HG02798 (cell line): ENCODE measurements around the gene SSB.
"Not testable (repeated sequence)": the region's sequence is repeated elsewhere in the genome, so short reads cannot be mapped to it uniquely, and the experiment has no call there.

Source experiments
- ATAC-seq: cut with Tn5 transposase; IDR thresholded peaks from one replicate; pipeline ENCODE4 v1.9.1; 2021; ENCODE audit warnings: mild to moderate bottlenecking; ENCODE audit not compliant: unreplicated experiment, poor library complexity

The SSB gene

DNA sequence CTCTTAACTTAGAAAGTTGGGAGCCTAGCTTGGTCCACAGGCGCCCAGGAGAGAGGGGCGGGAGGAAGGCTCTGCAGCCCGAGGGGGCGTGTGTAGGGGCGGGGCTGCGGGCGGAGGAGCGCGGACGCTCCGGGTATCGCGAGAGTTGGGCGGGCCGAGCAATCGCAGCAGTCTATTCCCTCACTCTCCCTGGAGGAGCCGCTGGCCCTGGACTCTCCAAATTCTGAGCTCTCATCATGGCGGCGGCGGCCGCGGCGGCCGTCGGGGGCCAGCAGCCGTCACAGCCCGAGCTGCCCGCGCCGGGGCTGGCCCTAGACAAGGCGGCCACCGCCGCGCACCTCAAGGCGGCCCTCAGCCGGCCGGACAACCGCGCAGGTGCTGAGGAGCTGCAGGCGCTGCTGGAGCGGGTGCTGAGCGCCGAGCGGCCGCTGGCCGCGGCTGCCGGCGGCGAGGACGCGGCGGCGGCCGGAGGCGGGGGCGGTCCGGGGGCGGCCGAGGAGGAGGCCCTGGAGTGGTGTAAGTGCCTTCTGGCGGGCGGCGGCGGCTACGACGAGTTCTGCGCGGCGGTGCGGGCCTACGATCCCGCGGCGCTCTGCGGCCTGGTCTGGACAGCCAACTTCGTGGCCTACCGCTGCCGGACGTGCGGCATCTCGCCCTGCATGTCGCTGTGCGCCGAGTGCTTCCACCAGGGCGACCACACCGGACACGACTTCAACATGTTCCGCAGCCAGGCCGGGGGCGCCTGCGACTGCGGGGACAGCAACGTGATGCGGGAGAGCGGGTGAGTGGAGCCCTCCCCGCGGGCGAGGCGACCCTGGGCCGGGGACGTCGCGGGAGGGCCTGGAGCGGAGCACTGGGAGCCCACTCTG, 28.8 kb downstream of the SSB start, which contains the start of gene UBR3:
UBR3 (plus strand) TSS at position 183 of the 869 bp plus-strand sequence; CDS start at position 237, 54 bp downstream.
- ATAC-seq, result peak; percentile 86

DNA sequence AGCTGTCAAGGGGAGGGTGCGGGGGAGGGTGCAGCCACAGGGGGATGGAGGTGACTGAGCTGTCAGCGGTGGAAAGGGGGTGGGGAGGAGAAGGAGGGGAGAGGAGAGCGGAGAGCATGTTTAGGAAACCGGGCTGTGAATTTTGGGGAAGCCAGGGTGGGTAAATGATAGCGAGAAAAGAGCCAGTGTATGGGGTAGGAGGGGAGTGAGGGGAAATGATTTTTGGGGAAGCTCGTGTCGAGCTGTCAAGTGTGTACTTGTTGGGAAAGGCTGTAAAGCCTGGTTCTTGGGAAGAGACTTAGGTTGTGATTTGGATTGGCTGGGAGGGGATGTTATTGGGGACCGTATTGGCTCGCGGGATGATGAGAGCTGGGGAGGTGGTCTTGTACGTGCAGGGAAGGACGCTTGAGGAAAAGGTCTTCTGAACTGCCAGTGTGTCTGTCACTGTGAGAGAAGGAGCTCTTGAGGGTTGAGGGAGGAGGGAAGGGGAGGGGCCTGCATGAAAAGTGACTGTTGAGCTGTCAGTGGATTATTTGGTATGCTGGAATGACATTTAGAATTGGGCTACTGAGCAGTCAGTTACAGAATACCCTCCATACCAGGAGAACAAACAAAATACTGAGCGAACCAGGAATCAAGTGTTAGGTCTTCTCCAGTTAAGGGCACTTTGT, 29.6 kb downstream of the SSB start:
- peak; percentile 28 for ATAC-seq

DNA sequence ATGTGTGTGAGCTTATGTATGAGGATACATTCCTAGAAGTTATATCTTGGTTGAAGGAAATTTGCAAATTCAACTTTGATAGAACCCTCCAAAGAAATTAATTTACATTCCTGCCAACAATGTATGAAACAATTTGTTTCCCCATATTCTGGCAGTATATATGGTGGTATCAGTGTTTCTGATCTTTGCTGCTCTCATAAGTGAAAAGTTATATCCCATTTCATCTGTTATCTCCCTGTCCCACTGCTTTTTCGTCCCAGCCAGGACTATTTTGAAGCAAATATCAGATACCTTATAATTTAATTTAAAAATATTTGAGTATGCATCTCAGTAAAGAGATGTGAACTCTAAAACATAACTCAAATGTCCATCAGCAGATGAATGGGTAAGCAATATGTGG, 35.7 kb downstream of the SSB start:
- no peak for ATAC-seq

DNA sequence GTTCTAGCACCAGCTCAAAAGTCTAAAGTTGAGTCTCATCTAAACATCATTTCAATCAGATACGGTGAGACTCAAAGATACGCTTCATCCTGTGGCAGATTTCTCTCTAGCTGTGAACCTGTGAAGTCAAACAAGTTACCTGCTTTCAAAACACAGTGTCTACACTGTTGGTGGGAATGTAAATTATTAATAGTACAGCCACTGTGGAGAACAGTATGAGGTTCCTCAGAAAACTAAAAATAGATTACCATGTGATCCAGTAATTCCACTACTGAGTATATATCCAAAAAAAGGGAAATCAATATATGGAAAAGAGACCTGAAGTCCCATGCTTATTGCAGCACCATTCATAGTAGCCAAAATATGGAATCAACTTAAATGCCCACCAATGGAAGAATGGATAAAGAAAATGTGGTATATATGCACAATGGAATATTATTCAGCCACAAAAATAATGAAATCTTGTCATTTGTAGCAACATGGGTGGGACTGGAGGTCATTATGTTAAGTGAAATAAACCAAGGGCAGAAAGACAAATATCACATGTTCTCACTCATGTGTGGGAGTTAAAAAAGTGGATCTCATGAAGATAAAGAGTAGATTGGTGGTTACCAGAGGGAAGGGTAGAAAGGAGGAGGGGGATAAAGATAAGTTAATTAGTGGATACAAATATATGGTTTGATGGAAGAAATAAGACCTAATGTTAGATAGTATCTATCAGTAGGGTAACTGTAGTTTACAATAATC, 40.2 kb downstream of the SSB start:
- no peak for ATAC-seq

DNA sequence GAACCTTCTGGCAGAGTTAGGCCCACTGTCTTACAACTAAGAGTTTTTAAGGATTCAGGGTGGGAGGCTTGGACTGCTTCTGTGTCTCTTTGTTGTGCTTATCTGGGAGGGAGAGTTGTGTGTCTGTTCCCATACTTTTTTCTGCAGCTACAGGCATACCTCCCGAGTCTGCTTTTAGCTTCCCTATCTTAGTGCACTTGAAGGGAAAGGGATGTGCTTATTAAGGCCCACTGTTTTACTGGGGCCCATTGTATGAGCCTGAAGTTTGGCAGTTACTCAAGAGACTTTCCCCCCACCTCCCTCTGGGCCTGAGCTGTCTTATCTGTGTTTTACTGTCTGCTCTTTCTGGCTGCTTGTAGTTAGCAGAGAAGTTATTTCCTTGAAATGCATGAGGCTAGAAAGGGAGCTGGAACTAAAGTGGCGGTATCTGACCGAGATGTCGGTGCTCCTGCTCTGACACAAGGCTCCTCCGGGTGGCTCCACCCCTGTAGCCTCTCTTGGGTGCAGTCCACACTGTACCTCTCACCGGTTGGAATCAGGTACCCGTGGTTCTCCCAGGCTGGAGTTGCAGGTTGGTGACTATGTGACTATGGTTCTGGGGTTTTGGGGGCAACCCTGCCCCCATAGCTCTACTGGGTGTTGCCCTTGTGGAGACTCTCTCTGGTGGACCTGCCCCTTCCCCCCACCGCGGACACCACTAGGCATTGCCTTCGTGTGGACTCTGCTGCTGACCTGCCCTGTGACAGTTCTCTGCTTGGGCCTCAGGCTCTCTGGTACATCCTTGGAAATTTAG, 41.5 kb downstream of the SSB start:
- no peak for ATAC-seq

DNA sequence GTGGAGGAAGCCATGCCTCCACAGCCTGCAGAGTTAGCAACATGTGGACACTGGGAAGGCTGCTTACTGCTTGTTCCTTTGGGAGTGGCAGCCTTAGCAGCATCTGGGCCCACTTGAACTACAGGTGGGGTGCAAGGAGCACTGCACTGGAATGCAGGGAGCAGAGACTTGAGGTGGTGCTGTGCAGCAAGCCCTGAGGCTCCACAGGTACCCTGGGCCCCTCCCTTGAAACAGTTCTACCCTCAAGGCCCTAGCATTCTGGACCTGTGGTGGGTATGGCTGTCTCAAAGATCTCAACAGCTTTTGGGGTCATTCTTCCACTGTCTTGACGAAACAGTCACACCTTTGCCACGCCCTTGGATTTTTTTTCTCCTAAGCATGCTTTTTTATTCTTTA, 42.1 kb downstream of the SSB start:
- no peak for ATAC-seq

DNA sequence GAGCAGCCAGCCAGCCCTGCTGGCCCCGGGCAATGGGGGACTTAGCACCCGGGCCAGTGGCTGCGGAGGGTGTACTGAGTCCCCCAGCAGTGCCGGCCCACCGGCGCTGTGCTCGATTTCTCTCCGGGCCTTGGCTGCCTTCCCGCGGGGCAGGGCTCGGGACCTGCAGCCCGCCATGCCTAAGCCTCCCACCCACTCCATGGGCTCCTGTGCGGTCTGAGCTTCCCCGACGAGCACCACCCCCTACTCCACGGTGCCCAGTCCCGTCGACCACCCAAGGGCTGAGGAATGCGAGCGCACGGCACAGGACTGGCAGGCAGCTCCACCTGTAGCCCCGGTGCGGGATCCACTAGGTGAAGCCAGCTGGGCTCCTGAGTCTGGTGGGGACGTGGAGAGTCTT, 43.0 kb downstream of the SSB start:
- ATAC-seq, result not testable (repeated sequence)

DNA sequence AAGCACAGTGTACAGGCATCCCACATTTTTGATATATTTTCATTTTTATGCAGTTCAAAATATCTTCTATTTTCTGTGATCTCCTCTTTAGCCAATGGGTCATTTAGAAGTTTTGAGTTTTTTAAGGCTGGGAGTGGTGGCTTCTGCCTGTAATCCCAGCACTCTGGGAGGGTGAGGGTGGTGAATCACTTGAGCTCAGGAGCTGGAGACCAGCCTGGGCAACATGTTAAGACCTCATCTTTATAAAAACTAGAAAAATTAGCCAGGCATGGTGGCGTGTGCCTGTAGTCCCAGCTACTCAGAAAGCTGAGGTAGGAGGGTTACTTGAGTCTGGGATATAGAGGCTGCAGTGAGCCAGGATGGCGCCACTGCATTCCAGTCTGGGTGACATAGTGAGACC, 46.3 kb downstream of the SSB start:
- ATAC-seq, result no peak

DNA sequence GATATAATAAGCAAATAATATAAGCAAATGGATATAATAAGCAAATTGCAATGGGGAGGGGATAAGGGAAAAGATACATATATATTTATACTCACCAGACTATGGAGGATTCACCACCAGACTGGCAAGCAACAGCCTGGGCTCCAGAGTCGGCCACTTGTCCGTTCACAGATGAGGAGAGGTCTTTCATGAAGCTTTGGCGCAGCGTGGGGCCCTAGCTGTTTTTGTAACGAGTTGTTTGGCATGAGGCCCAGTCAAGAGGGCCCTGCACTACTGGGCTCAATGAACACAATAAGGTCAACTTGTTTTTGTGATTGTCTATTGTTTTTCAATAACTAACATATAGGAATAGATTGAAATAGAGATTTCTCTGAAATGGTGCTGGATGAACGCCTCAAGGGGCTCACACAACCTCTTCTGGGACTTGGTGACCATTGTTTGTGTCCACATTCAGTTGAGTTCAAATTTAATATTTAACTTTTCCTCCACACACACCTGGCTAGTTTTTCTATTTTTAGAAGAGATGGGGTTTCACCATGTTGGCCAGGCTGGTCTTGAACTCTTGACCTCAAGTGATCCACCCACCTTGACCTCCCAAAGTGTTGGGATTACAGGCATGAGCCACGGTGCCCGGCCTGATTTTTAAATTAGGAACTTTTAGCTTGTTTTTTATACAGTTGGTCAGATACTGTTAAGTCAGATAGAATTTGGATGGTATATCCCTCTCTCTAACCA, 50.5 kb downstream of the SSB start:
- ATAC-seq, result not testable (repeated sequence)

DNA sequence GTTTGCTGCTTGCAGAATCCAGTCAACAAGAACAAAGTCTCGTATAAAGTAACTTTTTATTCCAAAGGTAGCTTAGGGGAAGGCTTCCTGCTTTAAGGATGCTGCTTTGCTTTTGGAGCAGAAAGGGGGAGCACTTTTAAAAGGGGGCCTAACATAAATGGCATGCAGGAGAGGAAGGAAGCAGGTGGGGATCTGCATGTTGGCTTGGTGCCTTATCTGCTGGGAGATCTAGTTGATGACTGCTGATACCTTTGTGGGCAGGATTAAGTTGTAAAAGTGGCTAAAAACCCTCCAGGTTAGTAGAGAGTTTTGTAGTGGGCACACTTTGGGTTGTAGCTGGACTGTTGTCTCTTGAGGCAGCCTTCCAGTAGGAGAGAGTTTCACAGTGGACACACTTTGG, 51.0 kb downstream of the SSB start:
- no peak for ATAC-seq

DNA sequence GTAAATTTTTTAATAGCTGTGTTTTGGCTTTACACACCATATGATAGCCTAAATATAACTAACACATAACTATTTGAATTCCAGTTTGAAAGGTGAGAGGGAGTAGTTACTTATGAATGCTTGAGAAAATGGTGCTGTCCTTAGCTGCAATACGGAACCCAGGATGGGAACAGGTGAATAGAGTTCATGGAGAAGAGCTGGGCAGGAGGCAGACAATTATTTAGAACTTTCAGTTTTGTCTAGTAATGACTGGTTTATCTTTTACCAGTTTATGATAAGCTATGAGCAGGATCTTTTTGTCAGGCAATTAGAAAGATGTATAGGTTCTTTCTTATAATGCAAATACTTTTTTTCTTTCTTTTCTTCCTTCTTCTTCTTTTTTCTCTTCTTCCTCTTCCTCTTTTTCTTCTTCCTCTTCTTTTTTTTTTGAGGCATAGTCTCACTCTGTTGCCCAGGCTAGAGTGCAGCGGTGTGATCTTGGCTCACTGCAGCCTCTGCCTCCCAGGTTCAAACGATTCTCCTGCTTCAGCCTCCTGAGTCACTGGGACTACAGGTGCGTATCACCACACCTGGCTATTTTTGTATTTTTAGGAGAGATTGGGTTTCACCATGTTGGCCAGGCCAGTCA, 54.5 kb downstream of the SSB start:
- ATAC-seq, result no peak

DNA sequence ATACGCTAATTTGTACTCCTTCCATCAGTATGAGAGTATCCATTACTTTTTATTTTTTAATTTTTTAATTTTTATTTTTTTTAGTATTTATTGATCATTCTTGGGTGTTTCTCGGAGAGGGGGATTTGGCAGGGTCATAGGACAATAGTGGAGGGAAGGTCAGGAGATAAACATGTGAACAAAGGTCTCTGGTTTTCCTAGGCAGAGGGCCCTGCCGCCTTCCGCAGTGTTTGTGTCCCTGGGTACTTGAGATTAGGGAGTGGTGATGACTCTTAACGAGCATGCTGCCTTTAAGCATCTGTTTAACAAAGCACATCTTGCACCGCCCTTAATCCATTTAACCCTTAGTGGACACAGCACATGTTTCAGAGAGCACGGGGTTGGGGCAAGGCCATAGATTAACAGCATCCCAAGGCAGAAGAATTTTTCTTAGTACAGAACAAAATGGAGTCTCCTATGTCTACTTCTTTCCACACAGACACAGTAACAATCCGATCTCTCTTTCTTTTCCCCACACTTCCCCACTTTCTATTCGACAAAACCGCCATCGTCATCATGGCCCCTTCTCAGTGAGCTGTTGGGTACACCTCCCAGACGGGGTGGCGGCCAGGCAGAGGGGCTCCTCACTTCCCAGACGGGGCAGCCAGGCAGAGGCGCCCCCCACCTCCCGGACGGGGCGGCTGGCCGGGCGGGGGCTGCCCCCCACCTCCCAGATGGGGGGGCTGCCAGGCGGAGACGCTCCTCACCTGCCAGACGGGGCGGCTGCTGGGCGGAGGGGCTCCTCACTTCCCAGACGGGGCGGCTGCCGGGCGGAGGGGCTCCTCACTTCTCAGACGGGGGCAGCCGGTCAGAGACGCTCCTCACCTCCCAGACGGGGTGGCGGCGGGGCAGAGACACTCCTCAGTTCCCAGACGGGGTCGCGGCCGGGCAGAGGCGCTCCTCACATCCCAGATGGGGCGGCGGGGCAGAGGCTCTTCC, 56.9 kb downstream of the SSB start:
- not testable (repeated sequence) for ATAC-seq

DNA sequence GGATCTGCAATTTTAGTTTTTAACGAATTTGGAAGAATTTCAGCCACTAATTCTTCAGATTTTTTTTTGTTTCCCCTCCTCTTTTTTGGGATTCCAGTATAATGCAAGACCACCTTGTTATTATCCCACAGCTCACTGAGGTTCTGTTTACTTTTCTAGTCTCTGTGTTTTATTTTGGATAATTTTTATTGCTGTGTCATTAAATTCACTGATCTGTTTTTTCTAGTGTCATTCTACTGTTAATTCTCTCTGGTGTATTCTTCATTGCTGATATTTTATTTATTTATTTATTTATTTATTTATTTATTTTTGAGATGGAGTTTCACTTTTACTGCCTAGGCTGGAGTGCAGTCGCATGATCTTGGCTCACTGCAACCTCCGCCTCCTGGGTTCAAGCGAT, 60.8 kb downstream of the SSB start:
- ATAC-seq, result no peak

DNA sequence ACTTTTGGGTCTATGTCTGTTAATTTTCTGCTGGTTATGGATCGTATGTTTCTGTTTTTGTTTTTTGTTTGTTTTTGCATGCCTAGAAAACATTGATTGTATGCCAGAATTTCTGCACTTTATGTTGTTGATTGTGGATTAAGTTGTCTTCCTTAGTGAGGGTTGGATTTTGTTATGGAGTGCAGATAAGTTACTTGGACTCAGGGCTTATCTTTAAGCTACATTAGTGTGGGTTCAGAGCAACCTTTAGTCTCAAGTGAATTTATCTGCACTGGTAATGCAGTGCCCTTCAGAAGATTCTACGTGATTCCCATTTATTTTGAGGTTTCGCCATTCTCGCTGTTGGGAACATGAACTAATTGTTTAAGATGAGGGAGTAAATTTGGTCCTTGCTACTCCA, 61.5 kb downstream of the SSB start:
- no peak for ATAC-seq
